Panc1 (cell line): Measurements from ENCODE around the gene RAB10. TPM values are rescaled to one million over a fixed set of nuclear protein-coding genes. Genes with fewer than 3 reads are reported as not detected.

Source experiments
- ATAC-seq: fragments of 200-7000 bp; cut with Tn5 transposase; 2 replicates; pipeline ENCODE4 v1.9.1; 2020; ENCODE audit warnings: mild to moderate bottlenecking, moderate library complexity
- BruUV-seq: library from RNA; stranded (reverse); fragments of 400-500 nt; replicated peaks from 2 replicates; lab custom pipeline; 2021; lab: Mats Ljungman, UMichigan
- CTCF ChIA-PET: fragments of 300-600 bp; sonication (Branson Sonifier 250); formaldehyde crosslinking; loops from one replicate; lab custom pipeline; 2022; ENCODE audit warnings: antibody characterized with exemption; lab: Charles Lee
- POLR2A ChIA-PET: fragments of 300-600 bp; sonication (Branson Sonifier 250); formaldehyde crosslinking; loops from one replicate; lab custom pipeline; 2022; ENCODE audit warnings: antibody characterized with exemption; lab: Charles Lee
- DNase-seq: peaks from one replicate; pipeline ENCODE4 v3.0.0-alpha.2; 2010; ENCODE audit warnings: low read depth, low spot score
- H3K27ac ChIP-seq: 2 replicates; pipeline ENCODE4 v1.5.1; 2011; ENCODE audit warnings: mild to moderate bottlenecking, low read length, inconsistent platforms
- H3K27me3 ChIP-seq: fragments of 200-500 bp; sonication (Bioruptor generic); 2 replicates; pipeline ENCODE4 v1.6.0; 2014; ENCODE audit warnings: low read length, inconsistent platforms; ENCODE audit not compliant: control insufficient read depth, insufficient read depth
- H3K36me3 ChIP-seq: fragments of 200-500 bp; sonication (Bioruptor generic); 2 replicates; pipeline ENCODE4 v1.5.1; 2014; ENCODE audit warnings: inconsistent platforms, mild to moderate bottlenecking, low read length, moderate library complexity; ENCODE audit not compliant: control insufficient read depth, insufficient read depth
- H3K4me1 ChIP-seq: 2 replicates; pipeline ENCODE4 v1.5.1; 2011; ENCODE audit warnings: inconsistent platforms, mild to moderate bottlenecking, low read length, moderate library complexity; ENCODE audit not compliant: control insufficient read depth, insufficient read depth
- H3K4me3 ChIP-seq, 2 experiments: 2 replicates each; pipeline ENCODE4 v1.5.1; 2011 to 2012; ENCODE audit warnings: low read depth in 2 of 2, low read length in 2 of 2, mild to moderate bottlenecking in 2 of 2, inconsistent platforms in 1 of 2, moderate library complexity in 1 of 2
- H3K9me3 ChIP-seq: fragments of 200-500 bp; sonication (Bioruptor generic); 2 replicates; pipeline ENCODE4 v1.5.1; 2014; ENCODE audit warnings: low read depth, mild to moderate bottlenecking, inconsistent platforms, low read length, moderate library complexity; ENCODE audit not compliant: control insufficient read depth, insufficient read depth
- CTCF ChIP-seq: fragments of 450-650 bp; IDR thresholded peaks from 2 replicates; pipeline ENCODE4 v1.5.1; 2017; ENCODE audit warnings: mild to moderate bottlenecking
- POLR2AphosphoS5 ChIP-seq: IDR thresholded peaks from 2 replicates; pipeline ENCODE4 v1.6.1; 2012; ENCODE audit warnings: mild to moderate bottlenecking, low read depth, low read length, moderate library complexity
- REST ChIP-seq, 2 experiments: IDR thresholded peaks; 2 replicates each; pipeline ENCODE4 v1.6.1; 2011 to 2012; ENCODE audit warnings: low read depth in 2 of 2, control low read depth in 1 of 2, low read length in 1 of 2, mild to moderate bottlenecking in 1 of 2, moderate library complexity in 1 of 2; ENCODE audit not compliant: insufficient read depth in 1 of 2
- SIN3A ChIP-seq: IDR thresholded peaks from 2 replicates; pipeline ENCODE4 v1.6.1; 2012; ENCODE audit warnings: low read depth, mild to moderate bottlenecking, low read length, moderate library complexity, borderline replicate concordance; ENCODE audit not compliant: insufficient read depth
- TCF7L2 ChIP-seq: IDR thresholded peaks from 2 replicates; pipeline ENCODE4 v1.6.1; 2011; ENCODE audit warnings: mild to moderate bottlenecking, low read depth, low read length, inconsistent platforms
- in situ Hi-C: cut with HindIII; loops from 2 replicates; pipeline ENCODE4 v1.10.0; 2016; ENCODE audit warnings: low sequenced_read_pairs, low pct_unique_long_range_greater_than_20kb
- intact Hi-C: fragments of 100-400 bp; cut with micrococcal nuclease; formaldehyde crosslinking; loops from one replicate; pipeline ENCODE4 v1.10.0; 2022; ENCODE audit not compliant: unreplicated experiment
- total RNA-seq: library from RNA; stranded (reverse); gene quantifications from one replicate; pipeline ENCODE4 v1.2.1, GENCODE V29; 2021; ENCODE audit not compliant: unreplicated experiment

Gene RAB10
- total RNA-seq, 1 experiment from 2014 or later: 208 TPM

- Histone ChIP-seq H3K27me3 (no peaks in the 10 kb centered on the region), H3K36me3 (no peaks in the 10 kb centered on the region), H3K27ac (no peak overlapping the region), H3K4me3 (no peak overlapping the region), H3K9me3 (no peaks in the 10 kb centered on the region), H3K4me1 (peaks cover 16% of the 10 kb centered on the region)
- DNase-seq (no peak), ATAC-seq (no peak)
- TSS peak; percentile 10 for BruUV-seq
- TF ChIP-seq CTCF (no peak), POLR2AphosphoS5 (no peak), TCF7L2 (no peak), SIN3A (no peak), REST (IDR thresholded peaks at IDR 0.05; ENCODE audit: insufficient read depth in 1 of 2, low read depth in 2 of 2, low read length in 1 of 2) (no peak)
- ChIA-PET POLR2A (interaction anchor here (0.6 kb wide), 1 partner anchor 105 kb away, joined by 3 read pairs; no protein-coding TSS in a partner anchor), CTCF (no interaction called here)
- in situ Hi-C loops (no loop called here), intact Hi-C loops (no loop called here)
Measured at GRCh38 chr2:26076001-26076587, 42.2 kb downstream of the RAB10 start.

GRCh38 chr2:26077291-26077690, 43.4 kb downstream of the RAB10 start:
- Histone ChIP-seq H3K36me3 (no peaks in the 10 kb centered on the region), H3K9me3 (no peaks in the 10 kb centered on the region), H3K4me3 (no peak overlapping the region), H3K27ac (no peak overlapping the region), H3K4me1 (peaks cover 16% of the 10 kb centered on the region), H3K27me3 (no peaks in the 10 kb centered on the region)
- POLR2A ChIA-PET: no interaction called here
- BruUV-seq: no TSS peak
- intact Hi-C loops: no loop called here
- ATAC-seq (no peak), DNase-seq (no peak)
- TF ChIP-seq POLR2AphosphoS5: no peak
- no peak for TF ChIP-seq REST (IDR thresholded peaks at IDR 0.05; ENCODE audit: insufficient read depth in 1 of 2, low read depth in 2 of 2, low read length in 1 of 2)
- TF ChIP-seq CTCF: no peak
- no peak for TF ChIP-seq TCF7L2
- no peak for TF ChIP-seq SIN3A
- in situ Hi-C loops: no loop called here
- CTCF ChIA-PET: interaction anchor here (0.6 kb wide), 1 partner anchor 700 kb away, joined by 3 read pairs; no protein-coding TSS in a partner anchor
